HG03432 (cell line): ENCODE measurements around the gene ASB10.

Experiments used
- ATAC-seq: cut with Tn5 transposase; IDR thresholded peaks from one replicate; pipeline ENCODE4 v1.9.1; 2021; ENCODE audit warnings: mild to moderate bottlenecking, moderate library complexity; ENCODE audit not compliant: unreplicated experiment

The ASB10 gene

GRCh38 chr7:151167197-151167961 lies 19.7 kb downstream of the ASB10 start, which contains the start of gene GBX1:
Gene GBX1, minus strand, starts transcription at chr7:151167694. Its CDS starts 146 bp downstream, at chr7:151167548.
- no peak for ATAC-seq

GRCh38 chr7:151166629-151167196 lies 20.3 kb downstream of the ASB10 start:
- ATAC-seq, result no peak

- no peak for ATAC-seq
These were observed 25.3 kb downstream of the ASB10 start for GRCh38 chr7:151161757-151162156.

GRCh38 chr7:151157645-151158329 lies 29.3 kb downstream of the ASB10 start:
- no peak for ATAC-seq

GRCh38 chr7:151152643-151153513 lies 34.2 kb downstream of the ASB10 start:
- no peak for ATAC-seq

GRCh38 chr7:151150388-151150787 lies 36.7 kb downstream of the ASB10 start:
- no peak for ATAC-seq

- ATAC-seq, result no peak
These were observed 38.5 kb downstream of the ASB10 start for GRCh38 chr7:151148319-151149259.

- no peak for ATAC-seq
These were observed 40.3 kb downstream of the ASB10 start for GRCh38 chr7:151146761-151147160.

- no peak for ATAC-seq
These were observed 42.7 kb downstream of the ASB10 start for GRCh38 chr7:151144387-151144786.

- ATAC-seq, result no peak
These were observed 43.6 kb downstream of the ASB10 start for GRCh38 chr7:151143261-151144015.

- ATAC-seq, result no peak
These were observed 44.4 kb downstream of the ASB10 start for GRCh38 chr7:151142686-151143040.

GRCh38 chr7:151141855-151142685 lies 45.0 kb downstream of the ASB10 start:
- ATAC-seq, result no peak

- no peak for ATAC-seq
These were observed 45.7 kb downstream of the ASB10 start for GRCh38 chr7:151141311-151141854.

GRCh38 chr7:151140826-151141225 lies 46.2 kb downstream of the ASB10 start:
- ATAC-seq, result no peak

- no peak for ATAC-seq
These were observed 47.3 kb downstream of the ASB10 start for GRCh38 chr7:151139791-151140190.

- ATAC-seq, result no peak
These were observed 47.8 kb downstream of the ASB10 start for GRCh38 chr7:151139071-151139790.

GRCh38 chr7:151138153-151138851 lies 48.7 kb downstream of the ASB10 start:
- ATAC-seq, result no peak
